ENCODE results near the gene DCAF6.

Gene DCAF6

DNA sequence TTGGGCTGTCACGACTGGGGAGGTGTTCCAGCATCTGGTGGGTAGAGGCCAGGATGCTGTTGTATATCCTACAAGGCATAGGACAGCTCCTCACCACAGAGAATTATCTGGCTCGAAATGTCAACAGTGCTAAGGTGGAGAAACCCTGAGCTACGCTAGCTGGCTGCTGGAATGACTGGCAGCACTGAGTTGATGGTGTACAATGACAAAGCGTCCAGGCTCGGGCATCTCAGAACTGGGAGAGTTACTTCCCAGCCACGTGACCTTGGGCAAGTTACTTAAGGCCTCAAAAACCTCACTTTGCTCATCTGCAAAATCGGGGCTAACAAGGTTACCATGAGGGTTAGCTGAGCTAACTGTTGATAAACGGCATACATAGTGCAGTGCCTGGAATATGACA is 164.9 kb downstream of the DCAF6 start:
- no peak for DNase-seq (ENCODE audit: low spot score)

DNA sequence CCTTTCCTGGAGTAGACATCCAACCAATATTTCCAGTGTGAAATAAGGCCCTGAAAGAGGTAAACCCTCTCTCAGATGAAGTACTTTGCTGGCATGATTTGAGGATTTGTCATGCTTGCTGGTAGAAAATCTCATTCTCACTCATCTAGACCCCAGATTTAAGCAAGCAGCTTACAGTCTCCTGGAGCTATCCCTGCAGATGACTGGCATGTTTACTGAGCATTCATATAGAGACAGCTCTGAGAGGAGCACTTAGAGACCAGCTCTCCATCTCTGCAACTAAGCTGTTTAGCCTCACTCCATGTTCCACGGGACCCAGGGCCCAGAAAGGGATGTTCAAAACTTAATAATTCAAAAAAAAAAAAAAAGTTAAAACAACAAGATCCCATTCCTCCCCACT is 166.0 kb downstream of the DCAF6 start:
- no peak for DNase-seq (ENCODE audit: low spot score)

DNA sequence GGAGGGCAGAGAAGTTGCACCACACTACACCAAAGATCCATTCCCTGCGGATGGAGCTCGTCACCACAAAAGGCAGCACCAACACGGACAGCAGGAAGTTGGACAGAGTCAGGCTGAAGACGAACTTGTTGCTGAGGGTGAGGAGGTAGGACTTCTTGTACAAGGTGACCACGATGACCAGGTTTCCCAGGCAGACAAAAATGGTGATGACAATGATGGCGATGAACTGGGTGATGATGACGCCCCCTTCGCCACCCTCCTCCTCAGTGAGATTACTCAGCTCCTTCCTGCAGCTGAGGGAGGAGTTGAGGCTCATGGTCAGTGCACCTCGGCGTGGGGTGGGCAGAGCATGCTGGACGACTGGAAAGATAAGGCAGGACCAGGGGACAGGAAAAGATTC is 168.1 kb downstream of the DCAF6 start:
- no peak for DNase-seq (ENCODE audit: low spot score)

DNA sequence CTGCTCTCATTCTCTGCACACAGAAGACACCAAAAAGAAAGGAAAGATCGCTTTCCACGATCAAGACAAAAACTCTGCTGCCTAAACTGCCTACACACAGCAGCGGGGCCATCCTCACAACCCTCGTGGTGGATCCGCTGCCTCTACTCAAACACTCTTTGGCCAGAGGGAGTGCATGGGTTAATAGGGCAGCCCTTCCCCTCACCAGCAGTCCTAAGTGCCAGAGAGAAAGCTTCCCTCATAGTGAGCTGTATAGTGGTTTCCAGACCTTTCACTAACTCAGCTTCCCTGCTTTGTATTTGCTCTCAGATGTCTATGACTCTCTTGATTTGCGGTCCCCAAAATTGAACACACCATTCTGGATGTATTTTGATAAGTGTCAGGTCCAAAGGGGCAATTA is 169.4 kb downstream of the DCAF6 start:
- no peak for DNase-seq (ENCODE audit: low spot score)

DNA sequence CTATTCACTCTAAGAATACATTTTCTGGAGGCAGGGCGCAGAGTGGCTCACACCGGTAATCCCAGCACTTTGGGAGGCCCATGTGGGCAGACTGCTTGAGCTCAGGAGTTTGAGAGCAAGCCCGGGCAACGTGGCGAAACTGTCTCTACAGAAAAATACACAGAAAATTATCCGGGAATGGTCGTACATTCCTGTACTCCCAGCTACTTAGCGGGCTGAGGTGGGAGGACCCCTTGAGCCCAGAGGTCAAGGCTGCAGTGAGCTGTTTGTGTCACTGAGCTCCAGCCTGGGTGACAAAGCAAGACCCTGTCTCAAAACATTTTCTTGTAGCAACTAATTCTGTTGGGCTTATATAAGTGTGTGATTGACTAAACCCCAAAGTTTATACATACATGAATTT is 169.8 kb downstream of the DCAF6 start:
- no peak for DNase-seq (ENCODE audit: low spot score)

DNA sequence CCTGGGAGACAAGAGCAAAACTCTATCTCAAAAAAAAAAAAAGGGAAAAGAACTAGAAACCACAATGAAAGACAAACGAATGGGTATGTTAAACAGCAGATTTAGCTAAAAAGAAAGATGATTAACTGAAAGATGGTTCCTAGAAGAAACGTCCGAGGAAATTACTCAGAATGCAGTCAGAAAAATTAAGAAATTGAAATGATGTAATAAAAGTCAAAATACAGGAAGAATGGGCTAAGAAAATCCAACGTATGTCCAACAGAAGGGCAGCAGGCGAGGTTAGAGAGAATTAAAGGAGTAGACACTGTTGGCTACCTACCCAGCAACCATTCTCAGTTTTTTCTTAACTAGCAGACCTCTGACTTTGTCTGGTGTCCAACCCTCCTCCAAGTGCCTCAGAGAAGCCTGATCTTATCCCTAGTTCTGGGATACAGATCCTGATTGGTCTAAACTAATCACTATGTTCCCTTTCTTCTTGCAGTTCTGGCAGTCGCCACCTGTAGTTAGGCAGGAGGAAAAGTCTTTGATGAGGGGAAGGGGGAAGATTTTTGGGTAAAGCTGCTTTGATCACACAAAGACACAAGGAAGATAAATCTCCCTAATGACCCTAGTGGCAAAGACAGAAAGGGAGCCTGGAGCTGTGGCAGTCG is 174.5 kb downstream of the DCAF6 start:
- DNase-seq (ENCODE audit: low spot score), result no peak

DNA sequence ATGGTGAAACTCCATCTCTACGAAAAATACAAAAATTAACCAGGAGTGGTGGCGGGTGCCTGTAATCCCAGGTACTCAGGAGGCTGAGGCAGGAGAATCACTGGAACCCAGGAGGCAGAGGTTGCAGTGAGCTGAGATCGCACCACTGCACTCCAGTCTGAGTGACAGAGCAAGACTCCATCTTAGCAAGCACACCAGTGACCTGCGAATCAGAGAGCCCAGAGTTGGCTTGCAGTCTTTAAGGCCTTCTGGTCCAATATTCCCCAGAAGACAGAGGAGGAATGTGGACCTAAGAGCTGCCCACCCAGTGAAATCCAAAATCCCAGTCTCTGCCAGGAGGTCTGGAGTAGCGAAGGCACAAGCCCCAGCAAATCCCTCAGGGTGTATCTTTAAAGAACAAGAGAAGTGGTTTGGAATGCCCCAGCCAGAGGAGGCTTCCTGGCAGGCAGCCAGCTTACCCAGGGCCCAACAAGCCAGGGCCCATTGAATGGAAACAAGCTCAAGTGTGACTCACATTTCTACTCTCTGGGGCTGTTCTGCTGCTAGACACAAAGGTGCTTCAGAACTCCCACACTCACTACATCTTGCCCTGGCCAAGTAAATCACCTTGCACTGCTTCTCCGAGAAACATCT is 176.3 kb downstream of the DCAF6 start:
- peak; percentile 25 for DNase-seq (ENCODE audit: low spot score)

DNA sequence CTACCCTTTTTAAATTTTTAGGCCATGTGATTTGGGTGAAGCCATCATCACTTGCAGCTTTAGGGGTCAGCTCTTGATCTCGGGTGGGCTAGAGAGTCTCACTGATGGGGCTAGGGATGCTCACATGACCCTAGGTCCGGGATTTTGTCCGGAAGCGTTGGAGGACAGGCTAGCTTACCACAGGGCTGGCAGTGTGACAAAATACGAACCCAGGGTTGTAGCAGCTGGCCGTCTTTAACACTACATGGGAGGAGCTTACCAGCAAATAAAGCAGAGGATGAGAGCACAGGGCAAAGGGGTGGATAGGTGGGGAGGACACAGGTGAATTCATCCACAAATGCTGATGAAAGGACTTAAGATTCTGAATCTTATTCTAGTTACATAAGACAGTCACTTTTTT is 178.4 kb downstream of the DCAF6 start:
- DNase-seq (ENCODE audit: low spot score), result no peak

DNA sequence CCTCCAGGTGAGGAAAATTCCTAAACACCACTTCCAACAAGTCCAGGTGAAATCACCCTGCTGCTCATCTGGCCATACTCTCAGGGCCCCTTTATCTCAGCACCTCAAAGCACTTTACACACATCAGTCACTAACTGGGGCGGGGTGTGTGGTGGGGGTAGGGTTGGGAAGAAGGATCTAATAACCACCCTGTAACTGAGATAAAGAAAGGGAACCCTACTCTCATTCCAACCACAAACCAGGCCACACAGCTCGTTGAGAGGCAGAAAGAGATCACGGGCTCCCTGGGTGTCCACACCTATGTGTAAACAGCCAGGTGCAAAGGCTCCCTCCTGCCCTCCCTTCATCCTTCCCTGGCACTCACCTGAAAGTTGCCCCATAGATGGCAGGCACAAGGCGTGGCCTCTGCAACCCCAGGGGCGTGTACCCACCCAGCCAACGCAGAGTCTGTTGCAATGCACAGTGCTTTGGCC is 179.9 kb downstream of the DCAF6 start:
- no peak for DNase-seq (ENCODE audit: low spot score)

DNA sequence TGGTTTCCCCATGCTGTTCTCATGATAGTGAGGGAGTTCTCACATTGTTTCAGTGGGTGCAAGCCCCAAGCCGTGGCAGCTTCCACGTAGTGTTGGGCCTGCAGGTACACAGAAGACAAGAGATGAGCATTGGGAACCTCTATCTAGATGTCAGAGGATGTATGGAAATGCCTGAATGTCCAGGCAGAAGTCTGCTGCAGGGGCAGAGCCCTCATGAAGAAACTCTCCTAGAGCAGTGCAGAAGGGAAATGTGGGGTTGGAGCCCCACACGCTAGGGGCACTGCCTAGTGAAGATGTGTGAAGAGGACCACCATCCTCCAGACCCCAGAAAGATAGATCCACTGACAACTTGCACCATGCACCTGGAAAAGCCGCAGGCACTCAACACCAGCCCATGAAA is 183.3 kb downstream of the DCAF6 start:
- DNase-seq (ENCODE audit: low spot score), result no peak

DNA sequence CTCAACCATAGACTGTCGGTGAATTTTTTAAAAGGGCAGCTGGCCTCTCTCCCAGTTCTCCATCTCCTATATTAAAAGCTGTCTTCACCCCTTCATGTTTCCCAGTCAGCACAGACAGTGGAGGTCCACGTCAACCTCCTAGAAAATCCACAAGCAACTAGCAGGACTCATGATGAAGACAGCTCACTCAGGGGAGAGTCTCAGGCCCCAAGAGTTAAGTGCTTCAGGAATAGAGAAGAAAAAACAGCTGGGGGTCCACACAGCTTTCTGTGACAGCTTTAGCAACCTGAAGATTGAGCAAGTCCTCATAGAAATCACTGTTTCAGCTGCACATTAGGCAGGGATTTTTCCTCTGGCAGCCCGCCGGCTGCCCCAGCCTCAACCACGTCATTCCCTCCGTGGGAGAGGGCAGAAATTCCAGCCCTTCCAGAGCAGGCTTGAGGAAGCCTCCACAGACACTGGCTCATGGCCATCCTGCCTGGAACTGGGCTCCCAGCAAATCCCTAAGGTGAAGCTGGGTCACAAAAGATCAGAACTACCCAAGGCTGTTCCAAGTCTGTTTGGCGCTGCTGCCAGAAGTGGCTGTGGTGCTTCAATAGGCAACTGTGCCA is 185.0 kb downstream of the DCAF6 start:
- no peak for DNase-seq (ENCODE audit: low spot score)

DNA sequence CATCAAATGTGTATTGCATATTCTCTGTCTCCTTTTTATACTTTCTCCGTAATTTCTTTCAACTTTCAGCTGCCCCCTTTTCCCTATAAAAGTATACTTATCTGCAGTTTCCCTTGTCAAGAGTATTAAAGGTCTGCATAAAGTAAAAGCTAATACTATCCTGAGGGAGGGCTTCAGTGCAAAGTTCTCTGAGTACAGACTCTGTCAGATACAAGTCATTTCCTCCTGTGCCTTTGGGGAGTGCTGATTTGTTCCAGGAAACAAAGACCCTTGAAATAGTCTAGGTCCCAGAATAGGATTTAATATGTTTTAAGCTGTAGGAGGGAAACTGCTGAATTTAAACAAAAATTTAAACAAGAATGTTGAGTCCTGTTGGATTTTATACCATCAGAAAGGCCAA is 188.6 kb downstream of the DCAF6 start:
- no peak for DNase-seq (ENCODE audit: low spot score)
